NAMALWA (cell line): ENCODE data around the gene GMDS.

ENCODE experiments used
- DNase-seq: peaks from one replicate; pipeline ENCODE4 v3.0.0-alpha.2; 2015; ENCODE audit warnings: low spot score

GMDS gene

DNA sequence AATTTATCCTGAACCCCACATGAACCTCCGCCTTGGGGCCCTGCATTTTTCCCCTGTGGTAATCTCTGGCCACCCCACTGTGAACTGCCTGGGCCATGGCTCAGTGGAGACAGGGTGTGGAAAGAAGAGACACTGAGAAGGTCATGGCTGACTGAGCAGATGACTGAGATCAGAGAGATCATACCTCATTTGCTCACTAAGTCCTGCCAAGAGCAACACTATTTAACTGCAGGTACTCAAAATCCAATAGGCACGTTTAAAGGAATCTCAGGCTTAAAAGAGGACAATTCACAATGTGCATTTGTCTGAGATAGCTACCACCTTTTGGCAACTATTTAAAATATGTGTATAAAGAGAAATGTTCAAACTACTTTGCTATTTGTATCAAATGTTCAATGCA, 305.0 kb downstream of the GMDS start:
- DNase-seq, result peak; percentile 9

GRCh38 chr6:1933292-1933691, 312.1 kb downstream of the GMDS start:
- DNase-seq, result no peak

- no peak for DNase-seq
Measured at GRCh38 chr6:1931817-1932216, 313.6 kb downstream of the GMDS start.

- DNase-seq, result no peak
Measured at GRCh38 chr6:1930356-1930755, 315.0 kb downstream of the GMDS start.

- DNase-seq, result no peak
Measured at GRCh38 chr6:1929931-1930330, 315.5 kb downstream of the GMDS start.

GRCh38 chr6:1925743-1926430, 319.5 kb downstream of the GMDS start:
- no peak for DNase-seq

- DNase-seq, result no peak
Measured at GRCh38 chr6:1923449-1923848, 322.0 kb downstream of the GMDS start.

GRCh38 chr6:1917626-1918371, 327.6 kb downstream of the GMDS start:
- no peak for DNase-seq

- no peak for DNase-seq
Measured at GRCh38 chr6:1916334-1917070, 328.9 kb downstream of the GMDS start.

GRCh38 chr6:1915226-1915625, 330.2 kb downstream of the GMDS start:
- no peak for DNase-seq

DNA sequence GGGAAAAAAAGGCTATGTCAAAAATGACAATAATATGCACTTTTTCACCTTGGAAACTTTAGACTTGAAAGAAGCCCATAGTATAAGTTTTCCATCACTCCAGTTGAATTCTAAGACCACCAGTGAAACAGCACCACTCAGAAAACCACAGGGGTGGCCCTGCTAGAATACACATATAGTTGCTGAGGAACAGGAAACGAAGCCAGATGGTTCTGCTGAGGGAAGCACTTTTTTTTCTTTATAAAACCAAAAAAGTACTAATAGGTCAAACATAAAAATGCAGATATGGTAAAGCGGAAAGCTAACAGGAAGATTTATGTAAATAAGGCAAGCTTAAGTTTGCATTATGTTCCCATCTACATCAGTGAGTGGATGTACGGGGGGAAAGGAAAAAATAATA, 331.8 kb downstream of the GMDS start:
- peak; percentile 3 for DNase-seq

DNA sequence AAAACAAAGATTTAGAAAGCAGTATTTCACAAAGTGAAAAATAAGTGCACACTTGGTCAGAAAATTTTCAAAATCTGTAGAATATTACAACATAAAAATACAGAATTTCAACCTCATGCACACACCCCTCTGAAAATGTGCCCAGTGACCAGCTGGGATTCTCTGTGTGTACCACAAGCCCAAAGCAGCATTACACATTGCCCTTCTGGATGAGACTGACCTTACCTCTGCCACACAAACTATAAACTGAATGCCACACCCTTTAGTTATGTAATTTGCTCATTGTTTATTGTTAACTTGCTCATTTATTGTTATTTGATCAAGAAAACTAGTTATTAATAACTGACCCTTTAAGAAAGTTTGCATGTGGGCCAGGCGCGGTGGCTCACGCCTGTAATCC, 332.7 kb downstream of the GMDS start:
- DNase-seq, result no peak

GRCh38 chr6:1911474-1911873, 333.9 kb downstream of the GMDS start:
- no peak for DNase-seq

- no peak for DNase-seq
Measured at GRCh38 chr6:1910621-1911407, 334.6 kb downstream of the GMDS start.

GRCh38 chr6:1908784-1909183, 336.6 kb downstream of the GMDS start:
- DNase-seq, result no peak

DNA sequence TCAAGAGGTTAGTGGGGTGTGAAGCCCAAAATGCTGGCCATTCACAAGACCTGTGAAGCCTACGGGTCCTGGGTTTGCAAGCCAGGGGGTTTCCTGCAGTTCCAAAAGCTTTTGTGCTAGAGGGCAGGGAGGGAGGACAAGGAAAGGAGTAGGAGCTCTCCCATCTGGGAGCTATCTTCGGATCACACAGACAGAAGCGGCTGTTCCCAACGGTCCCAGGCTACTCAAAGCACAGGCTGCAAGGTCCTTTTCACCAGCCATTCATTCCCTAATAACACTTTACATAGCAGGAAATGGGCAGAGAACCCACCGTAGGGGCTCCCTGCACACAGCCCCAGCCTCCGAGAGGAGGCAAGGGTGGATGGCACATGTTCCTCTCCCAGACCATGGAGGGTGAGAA, 338.8 kb downstream of the GMDS start:
- no peak for DNase-seq

- DNase-seq, result no peak
Measured at GRCh38 chr6:1906014-1906413, 339.4 kb downstream of the GMDS start.

DNA sequence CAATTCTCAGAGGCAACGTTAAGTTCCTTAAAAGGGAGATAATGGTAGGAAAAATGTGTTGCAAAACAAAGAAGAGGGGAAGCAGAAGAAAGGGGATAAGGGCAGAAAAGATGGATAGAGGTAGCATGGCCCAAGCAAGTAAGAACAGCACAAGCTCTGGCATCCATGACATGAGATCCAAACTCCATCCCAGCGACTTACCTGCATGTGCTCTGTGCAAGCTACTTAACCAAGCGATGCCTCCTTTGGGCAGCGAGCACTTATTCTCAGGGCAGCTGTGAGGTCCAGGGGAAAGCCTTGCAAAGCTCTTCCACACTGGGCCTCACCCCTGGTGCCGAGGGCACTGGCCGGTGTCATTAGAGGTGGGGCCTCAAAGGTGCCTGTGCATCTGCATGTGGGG, 340.5 kb downstream of the GMDS start:
- no peak for DNase-seq

DNA sequence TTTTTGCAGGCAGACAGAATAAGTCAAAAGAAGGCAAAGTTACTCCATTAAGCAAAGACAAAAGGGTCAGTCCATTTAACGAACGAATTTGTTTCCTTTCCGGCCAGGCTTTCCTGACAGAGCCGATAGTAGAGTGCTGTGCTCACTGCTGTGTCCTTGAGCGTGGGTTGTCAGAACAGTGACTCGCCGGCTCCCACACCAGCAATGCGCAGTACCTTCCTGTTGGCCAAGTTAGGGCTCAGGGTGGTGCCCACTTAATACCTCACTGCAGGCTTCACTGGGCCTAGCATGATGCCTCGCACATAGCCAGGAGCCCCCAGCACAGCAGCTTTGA, 341.0 kb downstream of the GMDS start:
- DNase-seq, result no peak

DNA sequence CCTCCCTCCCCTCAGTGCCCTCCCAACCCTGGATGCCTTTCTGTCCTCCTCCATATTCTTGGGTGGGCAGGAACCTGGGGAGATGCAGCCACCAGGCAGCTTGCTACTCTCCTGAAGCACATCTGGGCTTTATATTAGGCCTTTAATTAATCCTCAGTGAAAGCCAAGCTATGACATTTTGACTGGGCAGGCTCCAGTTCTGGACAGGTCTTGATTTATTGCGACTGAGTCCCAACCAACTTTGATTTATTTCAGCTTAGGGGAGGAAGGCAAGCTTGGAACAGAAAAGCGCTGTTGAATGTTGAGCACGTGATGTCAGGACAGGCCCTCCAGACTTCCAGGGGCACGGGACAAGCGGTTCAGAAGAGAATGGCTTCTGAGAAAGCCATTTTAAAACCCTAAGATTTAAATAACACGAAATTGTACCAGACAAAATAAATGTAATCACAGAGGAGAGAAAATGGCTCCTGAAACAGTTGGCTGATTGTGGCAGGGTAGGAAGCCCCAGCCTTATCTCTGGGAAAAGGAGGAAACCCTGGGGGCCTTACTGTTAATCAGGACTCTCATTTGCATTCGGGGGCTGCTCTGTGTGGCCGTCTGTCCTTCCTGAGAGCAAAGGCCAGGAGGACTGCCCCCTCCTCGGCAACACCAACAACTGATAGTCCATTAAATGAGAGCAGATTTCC, 341.5 kb downstream of the GMDS start:
- no peak for DNase-seq

DNA sequence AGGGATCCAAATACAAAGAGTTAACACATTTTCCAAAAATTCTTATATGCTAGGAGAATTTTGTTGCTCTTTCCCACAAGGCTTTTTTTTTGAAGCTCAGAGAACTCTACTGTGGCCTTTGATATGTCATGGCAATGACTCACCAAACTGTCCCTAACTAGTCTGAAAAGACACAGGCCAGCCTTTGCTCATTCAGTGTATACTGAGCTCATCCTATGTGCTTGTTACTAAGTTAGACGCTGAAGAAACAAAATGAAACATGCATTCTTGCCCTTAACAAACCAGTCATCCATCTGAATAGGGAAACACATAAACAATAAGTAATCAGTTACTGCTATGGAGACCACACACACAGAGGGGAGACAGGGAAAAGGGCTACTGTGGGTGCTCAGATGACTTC, 343.8 kb downstream of the GMDS start:
- DNase-seq, result no peak

DNA sequence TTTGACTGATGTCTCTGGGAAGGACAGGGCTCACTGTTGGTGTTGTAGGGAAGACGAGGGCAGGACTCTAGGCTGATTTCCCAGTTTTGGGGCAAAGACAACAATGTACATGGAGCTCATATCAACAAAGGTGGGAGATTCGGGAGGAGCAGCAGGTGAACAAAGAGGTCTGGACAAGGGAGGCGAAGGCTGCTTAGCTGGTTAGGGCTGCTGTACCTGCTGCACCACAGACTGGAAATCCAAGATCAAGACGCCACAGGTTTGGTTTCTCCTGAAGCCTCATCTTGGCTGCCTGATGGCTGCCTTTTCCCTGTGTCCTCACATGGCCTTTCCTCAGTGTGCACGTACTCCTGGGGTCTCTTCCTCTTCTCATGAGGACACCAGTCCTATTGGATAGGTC, 348.5 kb downstream of the GMDS start:
- no peak for DNase-seq
